HEK293 (cell line): ENCODE measurements around the gene TAF9B.

ENCODE experiments used
- CTCF ChIA-PET: fragments of 350-600 bp; formaldehyde crosslinking; extraction: SDS; loops from one replicate; lab custom pipeline; 2021; ENCODE audit warnings: antibody characterized with exemption; lab: Yijun Ruan, JAX
- POLR2A ChIA-PET: fragments of 300-600 bp; formaldehyde crosslinking; extraction: SDS; loops from one replicate; lab custom pipeline; 2020; ENCODE audit warnings: antibody characterized with exemption, inconsistent platforms; lab: Yijun Ruan, JAX
- H3K27ac ChIP-seq: fragments of 200-500 bp; sonication (Bioruptor generic); 2 replicates; pipeline ENCODE4 v1.5.1; 2014; ENCODE audit warnings: low read depth, low read length, control low read depth, inconsistent platforms; ENCODE audit errors: extremely low read depth
- H3K36me3 ChIP-seq, 2 experiments: fragments of 200-500 bp in 1 of 2; sonication (Bioruptor generic) in 1 of 2; 1 replicate in 1 of 2; 2 replicates in 1 of 2; pipeline ENCODE4 v1.5.1; 2014 to 2017; ENCODE audit warnings: inconsistent platforms in 2 of 2, low read length in 2 of 2; ENCODE audit not compliant: control insufficient read depth in 2 of 2, insufficient read depth in 1 of 2
- H3K4me1 ChIP-seq: fragments of 200-500 bp; sonication (Bioruptor generic); 2 replicates; pipeline ENCODE4 v1.5.1; 2014; ENCODE audit warnings: mild to moderate bottlenecking, low read length, inconsistent platforms; ENCODE audit not compliant: control insufficient read depth, insufficient read depth
- H3K4me3 ChIP-seq: 2 replicates; pipeline ENCODE4 v1.5.1; 2011; ENCODE audit warnings: low read depth, mild to moderate bottlenecking, control low read depth, low read length, moderate library complexity
- H3K9me3 ChIP-seq: fragments of 200-500 bp; sonication (Bioruptor generic); 2 replicates; pipeline ENCODE4 v1.5.1; 2014; ENCODE audit warnings: low read depth, low read length, inconsistent platforms; ENCODE audit not compliant: control insufficient read depth, insufficient read depth
- BCL11A ChIP-seq: fragments of 450-650 bp; formaldehyde crosslinking; IDR thresholded peaks from 2 replicates; pipeline ENCODE4 v1.5.1; 2016; ENCODE audit warnings: low read depth, missing biosample characterization, missing genetic modification characterization
- OSR2 ChIP-seq: fragments of 450-650 bp; formaldehyde crosslinking; IDR thresholded peaks from 2 replicates; pipeline ENCODE4 v1.5.1; 2016; ENCODE audit warnings: missing biosample characterization, missing genetic modification characterization
- YY1 ChIP-seq: fragments of 450-650 bp; formaldehyde crosslinking; IDR thresholded peaks from 2 replicates; pipeline ENCODE4 v1.5.1; 2018; ENCODE audit warnings: missing biosample characterization, missing genetic modification characterization
- ZBTB17 ChIP-seq: fragments of 450-650 bp; formaldehyde crosslinking; IDR thresholded peaks from 2 replicates; pipeline ENCODE4 v1.5.1; 2016; ENCODE audit warnings: missing biosample characterization, missing genetic modification characterization
- ZFP37 ChIP-seq: fragments of 450-650 bp; formaldehyde crosslinking; IDR thresholded peaks from 2 replicates; pipeline ENCODE4 v1.5.1; 2016; ENCODE audit warnings: missing biosample characterization, missing genetic modification characterization
- ZNF354C ChIP-seq: fragments of 450-650 bp; formaldehyde crosslinking; IDR thresholded peaks from 2 replicates; pipeline ENCODE4 v1.5.1; 2016; ENCODE audit warnings: missing biosample characterization, missing genetic modification characterization, low read depth, borderline replicate concordance
- ZNF433 ChIP-seq: fragments of 450-650 bp; formaldehyde crosslinking; IDR thresholded peaks from 2 replicates; pipeline ENCODE4 v1.5.1; 2016; ENCODE audit warnings: missing biosample characterization, missing genetic modification characterization, low read depth
- ZNF521 ChIP-seq: fragments of 450-650 bp; formaldehyde crosslinking; IDR thresholded peaks from 2 replicates; pipeline ENCODE4 v1.5.1; 2017; ENCODE audit warnings: missing biosample characterization, mild to moderate bottlenecking, missing genetic modification characterization
- ZNF530 ChIP-seq: fragments of 450-650 bp; formaldehyde crosslinking; IDR thresholded peaks from 2 replicates; pipeline ENCODE4 v1.5.1; 2016; ENCODE audit warnings: low read depth, missing biosample characterization, missing genetic modification characterization
- ZNF596 ChIP-seq: fragments of 450-650 bp; IDR thresholded peaks from 2 replicates; pipeline ENCODE4 v1.5.0; 2018; ENCODE audit warnings: missing biosample characterization, mild to moderate bottlenecking, missing genetic modification characterization, moderate library complexity
- ZNF624 ChIP-seq: fragments of 450-650 bp; formaldehyde crosslinking; IDR thresholded peaks from 2 replicates; pipeline ENCODE4 v1.5.1; 2017; ENCODE audit warnings: missing biosample characterization, missing genetic modification characterization
- ZNF658 ChIP-seq: fragments of 450-650 bp; formaldehyde crosslinking; IDR thresholded peaks from 2 replicates; pipeline ENCODE4; 2016; ENCODE audit warnings: missing biosample characterization, missing genetic modification characterization
- ZNF837 ChIP-seq: fragments of 450-650 bp; formaldehyde crosslinking; IDR thresholded peaks from 2 replicates; pipeline ENCODE4 v1.5.1; 2016; ENCODE audit warnings: missing biosample characterization, missing genetic modification characterization
- ZNF843 ChIP-seq: fragments of 450-650 bp; formaldehyde crosslinking; IDR thresholded peaks from 2 replicates; pipeline ENCODE4 v1.5.1; 2016; ENCODE audit warnings: missing biosample characterization, missing genetic modification characterization
- TF ChIP-seq, protein P1 (sequence below): fragments of 450-650 bp; formaldehyde crosslinking; IDR thresholded peaks from 2 replicates; pipeline ENCODE4 v1.5.1; 2016; ENCODE audit warnings: missing biosample characterization, missing genetic modification characterization, low read depth
- TF ChIP-seq, protein P2 (sequence below): fragments of 450-650 bp; formaldehyde crosslinking; IDR thresholded peaks from 2 replicates; pipeline ENCODE4 v1.5.1; 2016; ENCODE audit warnings: missing biosample characterization, missing genetic modification characterization
- TF ChIP-seq, protein P3 (sequence below): fragments of 450-650 bp; formaldehyde crosslinking; IDR thresholded peaks from 2 replicates; pipeline ENCODE4 v1.5.1; 2017; ENCODE audit warnings: missing biosample characterization, mild to moderate bottlenecking, missing genetic modification characterization, moderate library complexity
- TF ChIP-seq, protein P4 (sequence below): fragments of 450-650 bp; formaldehyde crosslinking; IDR thresholded peaks from 2 replicates; pipeline ENCODE4 v1.5.1; 2017; ENCODE audit warnings: missing biosample characterization, missing genetic modification characterization
- TF ChIP-seq, protein P5 (sequence below): fragments of 450-650 bp; formaldehyde crosslinking; IDR thresholded peaks from 2 replicates; pipeline ENCODE4 v1.5.1; 2016; ENCODE audit warnings: missing biosample characterization, missing genetic modification characterization
- TF ChIP-seq, protein P6 (sequence below): fragments of 450-650 bp; IDR thresholded peaks from 2 replicates; pipeline ENCODE4 v1.5.1; 2018; ENCODE audit warnings: missing biosample characterization, missing genetic modification characterization
- TF ChIP-seq, protein P7 (sequence below): fragments of 450-650 bp; formaldehyde crosslinking; IDR thresholded peaks from 2 replicates; pipeline ENCODE4 v1.5.1; 2016; ENCODE audit warnings: missing biosample characterization, missing genetic modification characterization

Gene TAF9B

DNA sequence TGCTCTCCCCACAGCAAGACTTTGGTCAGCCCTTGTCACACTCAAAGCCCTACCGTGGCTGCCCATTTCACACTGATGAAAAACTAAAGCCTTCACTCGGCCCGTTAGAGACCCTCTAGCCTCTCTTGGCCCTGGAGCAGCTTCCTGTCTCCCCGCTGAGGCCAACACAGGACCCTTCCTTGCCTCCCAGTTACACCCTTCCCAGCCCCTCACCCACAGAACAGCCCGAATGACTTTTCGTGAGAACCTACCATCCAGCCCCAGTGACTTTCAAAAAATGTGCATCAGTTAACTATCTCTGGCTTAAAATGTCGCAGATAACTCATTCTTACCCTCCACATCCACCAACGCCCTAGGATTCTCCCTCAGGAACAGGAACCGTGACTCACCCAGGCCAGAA is 756 bp upstream of the TAF9B start (continued):
- TF ChIP-seq, protein P1, sequence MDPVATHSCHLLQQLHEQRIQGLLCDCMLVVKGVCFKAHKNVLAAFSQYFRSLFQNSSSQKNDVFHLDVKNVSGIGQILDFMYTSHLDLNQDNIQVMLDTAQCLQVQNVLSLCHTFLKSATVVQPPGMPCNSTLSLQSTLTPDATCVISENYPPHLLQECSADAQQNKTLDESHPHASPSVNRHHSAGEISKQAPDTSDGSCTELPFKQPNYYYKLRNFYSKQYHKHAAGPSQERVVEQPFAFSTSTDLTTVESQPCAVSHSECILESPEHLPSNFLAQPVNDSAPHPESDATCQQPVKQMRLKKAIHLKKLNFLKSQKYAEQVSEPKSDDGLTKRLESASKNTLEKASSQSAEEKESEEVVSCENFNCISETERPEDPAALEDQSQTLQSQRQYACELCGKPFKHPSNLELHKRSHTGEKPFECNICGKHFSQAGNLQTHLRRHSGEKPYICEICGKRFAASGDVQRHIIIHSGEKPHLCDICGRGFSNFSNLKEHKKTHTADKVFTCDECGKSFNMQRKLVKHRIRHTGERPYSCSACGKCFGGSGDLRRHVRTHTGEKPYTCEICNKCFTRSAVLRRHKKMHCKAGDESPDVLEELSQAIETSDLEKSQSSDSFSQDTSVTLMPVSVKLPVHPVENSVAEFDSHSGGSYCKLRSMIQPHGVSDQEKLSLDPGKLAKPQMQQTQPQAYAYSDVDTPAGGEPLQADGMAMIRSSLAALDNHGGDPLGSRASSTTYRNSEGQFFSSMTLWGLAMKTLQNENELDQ (tag by site-specific recombination) = no peak
- TF ChIP-seq ZNF530 (tag by site-specific recombination) (no peak), ZNF354C (tag by site-specific recombination) (no peak), ZNF837 (tag by site-specific recombination) (no peak), ZFP37 (tag by site-specific recombination) (no peak), ZBTB17 (no peak), ZNF658 (tag by site-specific recombination) (no peak)
- TF ChIP-seq, protein P2, sequence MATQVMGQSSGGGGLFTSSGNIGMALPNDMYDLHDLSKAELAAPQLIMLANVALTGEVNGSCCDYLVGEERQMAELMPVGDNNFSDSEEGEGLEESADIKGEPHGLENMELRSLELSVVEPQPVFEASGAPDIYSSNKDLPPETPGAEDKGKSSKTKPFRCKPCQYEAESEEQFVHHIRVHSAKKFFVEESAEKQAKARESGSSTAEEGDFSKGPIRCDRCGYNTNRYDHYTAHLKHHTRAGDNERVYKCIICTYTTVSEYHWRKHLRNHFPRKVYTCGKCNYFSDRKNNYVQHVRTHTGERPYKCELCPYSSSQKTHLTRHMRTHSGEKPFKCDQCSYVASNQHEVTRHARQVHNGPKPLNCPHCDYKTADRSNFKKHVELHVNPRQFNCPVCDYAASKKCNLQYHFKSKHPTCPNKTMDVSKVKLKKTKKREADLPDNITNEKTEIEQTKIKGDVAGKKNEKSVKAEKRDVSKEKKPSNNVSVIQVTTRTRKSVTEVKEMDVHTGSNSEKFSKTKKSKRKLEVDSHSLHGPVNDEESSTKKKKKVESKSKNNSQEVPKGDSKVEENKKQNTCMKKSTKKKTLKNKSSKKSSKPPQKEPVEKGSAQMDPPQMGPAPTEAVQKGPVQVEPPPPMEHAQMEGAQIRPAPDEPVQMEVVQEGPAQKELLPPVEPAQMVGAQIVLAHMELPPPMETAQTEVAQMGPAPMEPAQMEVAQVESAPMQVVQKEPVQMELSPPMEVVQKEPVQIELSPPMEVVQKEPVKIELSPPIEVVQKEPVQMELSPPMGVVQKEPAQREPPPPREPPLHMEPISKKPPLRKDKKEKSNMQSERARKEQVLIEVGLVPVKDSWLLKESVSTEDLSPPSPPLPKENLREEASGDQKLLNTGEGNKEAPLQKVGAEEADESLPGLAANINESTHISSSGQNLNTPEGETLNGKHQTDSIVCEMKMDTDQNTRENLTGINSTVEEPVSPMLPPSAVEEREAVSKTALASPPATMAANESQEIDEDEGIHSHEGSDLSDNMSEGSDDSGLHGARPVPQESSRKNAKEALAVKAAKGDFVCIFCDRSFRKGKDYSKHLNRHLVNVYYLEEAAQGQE (tag by site-specific recombination) = no peak
- TF ChIP-seq, protein P3, sequence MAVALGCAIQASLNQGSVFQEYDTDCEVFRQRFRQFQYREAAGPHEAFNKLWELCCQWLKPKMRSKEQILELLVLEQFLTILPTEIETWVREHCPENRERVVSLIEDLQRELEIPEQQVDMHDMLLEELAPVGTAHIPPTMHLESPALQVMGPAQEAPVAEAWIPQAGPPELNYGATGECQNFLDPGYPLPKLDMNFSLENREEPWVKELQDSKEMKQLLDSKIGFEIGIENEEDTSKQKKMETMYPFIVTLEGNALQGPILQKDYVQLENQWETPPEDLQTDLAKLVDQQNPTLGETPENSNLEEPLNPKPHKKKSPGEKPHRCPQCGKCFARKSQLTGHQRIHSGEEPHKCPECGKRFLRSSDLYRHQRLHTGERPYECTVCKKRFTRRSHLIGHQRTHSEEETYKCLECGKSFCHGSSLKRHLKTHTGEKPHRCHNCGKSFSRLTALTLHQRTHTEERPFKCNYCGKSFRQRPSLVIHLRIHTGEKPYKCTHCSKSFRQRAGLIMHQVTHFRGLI = no peak
- TF ChIP-seq, protein P4, sequence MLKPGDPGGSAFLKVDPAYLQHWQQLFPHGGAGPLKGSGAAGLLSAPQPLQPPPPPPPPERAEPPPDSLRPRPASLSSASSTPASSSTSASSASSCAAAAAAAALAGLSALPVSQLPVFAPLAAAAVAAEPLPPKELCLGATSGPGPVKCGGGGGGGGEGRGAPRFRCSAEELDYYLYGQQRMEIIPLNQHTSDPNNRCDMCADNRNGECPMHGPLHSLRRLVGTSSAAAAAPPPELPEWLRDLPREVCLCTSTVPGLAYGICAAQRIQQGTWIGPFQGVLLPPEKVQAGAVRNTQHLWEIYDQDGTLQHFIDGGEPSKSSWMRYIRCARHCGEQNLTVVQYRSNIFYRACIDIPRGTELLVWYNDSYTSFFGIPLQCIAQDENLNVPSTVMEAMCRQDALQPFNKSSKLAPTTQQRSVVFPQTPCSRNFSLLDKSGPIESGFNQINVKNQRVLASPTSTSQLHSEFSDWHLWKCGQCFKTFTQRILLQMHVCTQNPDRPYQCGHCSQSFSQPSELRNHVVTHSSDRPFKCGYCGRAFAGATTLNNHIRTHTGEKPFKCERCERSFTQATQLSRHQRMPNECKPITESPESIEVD (tag by site-specific recombination) = no peak
- TF ChIP-seq, protein P5, sequence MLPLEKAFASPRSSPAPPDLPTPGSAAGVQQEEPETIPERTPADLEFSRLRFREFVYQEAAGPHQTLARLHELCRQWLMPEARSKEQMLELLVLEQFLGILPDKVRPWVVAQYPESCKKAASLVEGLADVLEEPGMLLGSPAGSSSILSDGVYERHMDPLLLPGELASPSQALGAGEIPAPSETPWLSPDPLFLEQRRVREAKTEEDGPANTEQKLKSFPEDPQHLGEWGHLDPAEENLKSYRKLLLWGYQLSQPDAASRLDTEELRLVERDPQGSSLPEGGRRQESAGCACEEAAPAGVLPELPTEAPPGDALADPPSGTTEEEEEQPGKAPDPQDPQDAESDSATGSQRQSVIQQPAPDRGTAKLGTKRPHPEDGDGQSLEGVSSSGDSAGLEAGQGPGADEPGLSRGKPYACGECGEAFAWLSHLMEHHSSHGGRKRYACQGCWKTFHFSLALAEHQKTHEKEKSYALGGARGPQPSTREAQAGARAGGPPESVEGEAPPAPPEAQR = no peak

DNA sequence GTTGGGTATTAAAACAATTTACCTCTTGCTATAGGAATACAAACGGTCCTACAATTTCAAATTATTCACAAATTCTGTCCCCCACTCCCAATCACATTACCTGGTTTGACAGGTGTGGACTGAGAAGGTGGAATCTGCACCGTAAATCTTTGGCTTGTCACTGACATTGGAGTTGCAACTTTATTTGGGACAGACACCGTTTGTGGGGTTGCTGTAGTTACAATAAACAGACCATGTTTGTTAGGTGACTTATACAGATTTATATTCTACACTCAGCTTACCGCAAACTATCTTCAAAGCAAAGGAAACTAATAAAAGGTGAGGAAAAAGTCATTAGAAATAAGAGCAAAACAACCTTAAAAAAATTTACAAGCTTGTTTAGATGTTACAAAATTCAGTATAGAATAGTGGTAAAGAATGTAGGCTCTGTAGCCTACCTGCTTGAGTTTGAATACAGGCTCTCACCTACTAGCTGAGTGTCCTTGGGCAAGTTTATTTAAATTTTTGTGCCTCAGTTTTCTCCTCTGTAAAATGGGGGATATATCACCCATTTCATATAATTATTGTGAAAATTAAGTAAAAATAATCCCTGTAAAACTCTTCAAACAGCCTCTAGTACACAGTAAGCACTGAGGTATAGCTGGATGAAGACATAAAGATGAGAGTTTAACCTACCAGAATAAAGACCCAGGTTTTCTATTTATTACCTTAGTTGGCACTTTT is 6.1 kb downstream of the TAF9B start:
- no peak overlapping the region for H3K27ac ChIP-seq
- H3K4me3 ChIP-seq = no peak overlapping the region
- H3K36me3 ChIP-seq = peaks cover 13 to 62% of the 10 kb centered on the region in 2 experiments
- ChIA-PET CTCF (no interaction called here), POLR2A (no interaction called here)
- H3K9me3 ChIP-seq = no peaks in the 10 kb centered on the region
- no peaks in the 10 kb centered on the region for H3K4me1 ChIP-seq
- TF ChIP-seq ZNF837 (tag by site-specific recombination) = no peak
- TF ChIP-seq ZNF624 (tag by site-specific recombination) = no peak
- no peak for TF ChIP-seq ZNF521 (tag by site-specific recombination)
- no peak for TF ChIP-seq OSR2 (tag by site-specific recombination)
- TF ChIP-seq YY1 = no peak
- TF ChIP-seq, protein P6, sequence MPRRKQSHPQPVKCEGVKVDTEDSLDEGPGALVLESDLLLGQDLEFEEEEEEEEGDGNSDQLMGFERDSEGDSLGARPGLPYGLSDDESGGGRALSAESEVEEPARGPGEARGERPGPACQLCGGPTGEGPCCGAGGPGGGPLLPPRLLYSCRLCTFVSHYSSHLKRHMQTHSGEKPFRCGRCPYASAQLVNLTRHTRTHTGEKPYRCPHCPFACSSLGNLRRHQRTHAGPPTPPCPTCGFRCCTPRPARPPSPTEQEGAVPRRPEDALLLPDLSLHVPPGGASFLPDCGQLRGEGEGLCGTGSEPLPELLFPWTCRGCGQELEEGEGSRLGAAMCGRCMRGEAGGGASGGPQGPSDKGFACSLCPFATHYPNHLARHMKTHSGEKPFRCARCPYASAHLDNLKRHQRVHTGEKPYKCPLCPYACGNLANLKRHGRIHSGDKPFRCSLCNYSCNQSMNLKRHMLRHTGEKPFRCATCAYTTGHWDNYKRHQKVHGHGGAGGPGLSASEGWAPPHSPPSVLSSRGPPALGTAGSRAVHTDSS (tag by site-specific recombination) = no peak
- no peak for TF ChIP-seq ZNF843 (tag by site-specific recombination)
- no peak for TF ChIP-seq BCL11A (tag by site-specific recombination)
- TF ChIP-seq, protein P4 (tag by site-specific recombination) = no peak
- TF ChIP-seq ZNF596 = no peak
- TF ChIP-seq, protein P7, sequence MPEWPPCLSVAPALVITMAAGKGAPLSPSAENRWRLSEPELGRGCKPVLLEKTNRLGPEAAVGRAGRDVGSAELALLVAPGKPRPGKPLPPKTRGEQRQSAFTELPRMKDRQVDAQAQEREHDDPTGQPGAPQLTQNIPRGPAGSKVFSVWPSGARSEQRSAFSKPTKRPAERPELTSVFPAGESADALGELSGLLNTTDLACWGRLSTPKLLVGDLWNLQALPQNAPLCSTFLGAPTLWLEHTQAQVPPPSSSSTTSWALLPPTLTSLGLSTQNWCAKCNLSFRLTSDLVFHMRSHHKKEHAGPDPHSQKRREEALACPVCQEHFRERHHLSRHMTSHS (tag by site-specific recombination) = no peak
- no peak for TF ChIP-seq ZNF433 (tag by site-specific recombination)
